Uterus (tissue), 4 donors: ENCODE data around the gene NEDD4L. TPM values are rescaled to one million over a fixed set of nuclear protein-coding genes. Genes with fewer than 3 reads are reported as not detected.

Experiments
- DNase-seq, 2 donors: peaks; one replicate each; pipeline ENCODE4 v3.0.0-alpha.2; 2019 to 2020
- H3K27ac ChIP-seq, 2 donors: fragments of 200-600 bp; sonication (generic); 1 replicate in 1 of 2; 2 replicates in 1 of 2; pipeline ENCODE4 v1.5.1; 2016 to 2018
- H3K27me3 ChIP-seq, 2 donors: fragments of 200-600 bp; sonication (generic); one replicate each; pipeline ENCODE4 v1.5.1; 2018 to 2019; ENCODE audit warnings: control low read depth in 1 of 2
- H3K36me3 ChIP-seq, 2 donors: fragments of 200-600 bp; sonication (generic); one replicate each; pipeline ENCODE4 v1.5.1; 2019; ENCODE audit warnings: control low read depth in 1 of 2
- H3K4me1 ChIP-seq, 2 donors: fragments of 200-600 bp; sonication (generic); one replicate each; pipeline ENCODE4 v1.5.1; 2018 to 2019; ENCODE audit warnings: control low read depth in 1 of 2
- H3K4me3 ChIP-seq, 2 donors: fragments of 200-600 bp; sonication (generic); 1 replicate in 1 of 2; 2 replicates in 1 of 2; pipeline ENCODE4 v1.5.1; 2018 to 2019; ENCODE audit warnings: mild to moderate bottlenecking in 1 of 2
- H3K9me3 ChIP-seq, 2 donors: fragments of 200-600 bp; sonication (generic); one replicate each; pipeline ENCODE4 v1.5.1; 2019; ENCODE audit warnings: control low read depth in 1 of 2
- POLR2A ChIP-seq, 2 donors: fragments of 450-650 bp; IDR thresholded peaks; one replicate each; pipeline ENCODE4 v1.6.1; 2016; ENCODE audit warnings: antibody characterized with exemption in 2 of 2, mild to moderate bottlenecking in 1 of 2, moderate library complexity in 1 of 2
- intact Hi-C: fragments of 100-400 bp; cut with DNase I; formaldehyde crosslinking; loops from one replicate; pipeline ENCODE4 v1.15.1; 2023; ENCODE audit warnings: low total_unique reads
- total RNA-seq, 4 donors: library from RNA; depleted of rRNA in 3 of 4; stranded (reverse); fragments of >200 nt in 3 of 4; gene quantifications; one replicate each; pipeline versions ENCODE4 v1.1.0 to v1.2.4, GENCODE V29; 2014 to 2023
- TF ChIP-seq, protein P1 (sequence below), 4 experiments: fragments of 200-600 bp in 2 of 4; fragments of 450-650 bp in 2 of 4; sonication (generic) in 2 of 4; IDR thresholded peaks; one replicate each; pipeline ENCODE4 v1.5.1; 2016 to 2019; ENCODE audit warnings: antibody characterized with exemption in 4 of 4, mild to moderate bottlenecking in 2 of 4, moderate library complexity in 1 of 4
- donor health status: DM: yes; HTN: yes; CAD: no.

NEDD4L gene
- total RNA-seq, 4 donors from 2014 or later, result 6.2 to 45.9 (median 32.3) TPM

DNA sequence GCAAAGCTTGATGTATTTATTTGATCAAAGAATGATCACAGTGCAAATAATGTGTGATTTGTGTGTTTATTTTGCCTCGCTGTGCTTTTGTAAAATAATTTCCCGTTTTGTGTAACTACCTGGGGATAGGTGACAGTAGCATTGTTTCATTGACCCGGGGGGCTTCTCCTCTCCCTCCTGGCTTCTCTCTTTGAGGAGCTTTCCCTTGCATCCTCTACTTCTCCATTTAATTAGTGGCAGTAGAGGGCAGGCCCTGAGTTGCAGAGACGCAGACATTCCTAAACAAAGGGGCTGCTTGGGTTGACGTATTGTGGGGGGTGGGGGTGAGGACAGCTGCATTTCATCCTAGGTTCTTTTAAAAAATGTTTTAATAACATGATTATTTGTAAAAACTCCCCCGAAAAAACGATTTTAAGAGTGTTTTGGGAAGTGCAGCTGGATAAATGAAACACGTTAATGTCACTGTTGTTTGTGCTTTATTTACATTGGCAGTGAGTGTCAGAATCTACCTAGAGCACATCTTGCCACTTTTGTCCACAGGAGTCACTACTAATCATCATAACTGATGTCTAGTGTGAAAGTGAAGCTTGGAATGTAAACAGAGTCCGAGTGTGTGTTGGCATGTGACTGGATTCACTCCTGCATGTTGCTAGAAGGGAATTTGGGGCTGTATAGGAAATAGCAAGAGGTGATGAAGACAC lies 2.2 kb downstream of the NEDD4L start:
- intact Hi-C loops, result no loop called here
- TF ChIP-seq, protein P1, sequence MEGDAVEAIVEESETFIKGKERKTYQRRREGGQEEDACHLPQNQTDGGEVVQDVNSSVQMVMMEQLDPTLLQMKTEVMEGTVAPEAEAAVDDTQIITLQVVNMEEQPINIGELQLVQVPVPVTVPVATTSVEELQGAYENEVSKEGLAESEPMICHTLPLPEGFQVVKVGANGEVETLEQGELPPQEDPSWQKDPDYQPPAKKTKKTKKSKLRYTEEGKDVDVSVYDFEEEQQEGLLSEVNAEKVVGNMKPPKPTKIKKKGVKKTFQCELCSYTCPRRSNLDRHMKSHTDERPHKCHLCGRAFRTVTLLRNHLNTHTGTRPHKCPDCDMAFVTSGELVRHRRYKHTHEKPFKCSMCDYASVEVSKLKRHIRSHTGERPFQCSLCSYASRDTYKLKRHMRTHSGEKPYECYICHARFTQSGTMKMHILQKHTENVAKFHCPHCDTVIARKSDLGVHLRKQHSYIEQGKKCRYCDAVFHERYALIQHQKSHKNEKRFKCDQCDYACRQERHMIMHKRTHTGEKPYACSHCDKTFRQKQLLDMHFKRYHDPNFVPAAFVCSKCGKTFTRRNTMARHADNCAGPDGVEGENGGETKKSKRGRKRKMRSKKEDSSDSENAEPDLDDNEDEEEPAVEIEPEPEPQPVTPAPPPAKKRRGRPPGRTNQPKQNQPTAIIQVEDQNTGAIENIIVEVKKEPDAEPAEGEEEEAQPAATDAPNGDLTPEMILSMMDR (IDR thresholded peaks at IDR 0.05), result no peak
- TF ChIP-seq POLR2A (IDR thresholded peaks at IDR 0.05), result no peak
- no peak for DNase-seq
- Histone ChIP-seq H3K4me3 (peak overlapping the region; percentile 43 to 76), H3K27me3 (no peaks in the 10 kb centered on the region), H3K4me1 (no peaks in the 10 kb centered on the region), H3K36me3 (no peaks in the 10 kb centered on the region), H3K9me3 (no peaks in the 10 kb centered on the region), H3K27ac (no peak overlapping the region)

DNA sequence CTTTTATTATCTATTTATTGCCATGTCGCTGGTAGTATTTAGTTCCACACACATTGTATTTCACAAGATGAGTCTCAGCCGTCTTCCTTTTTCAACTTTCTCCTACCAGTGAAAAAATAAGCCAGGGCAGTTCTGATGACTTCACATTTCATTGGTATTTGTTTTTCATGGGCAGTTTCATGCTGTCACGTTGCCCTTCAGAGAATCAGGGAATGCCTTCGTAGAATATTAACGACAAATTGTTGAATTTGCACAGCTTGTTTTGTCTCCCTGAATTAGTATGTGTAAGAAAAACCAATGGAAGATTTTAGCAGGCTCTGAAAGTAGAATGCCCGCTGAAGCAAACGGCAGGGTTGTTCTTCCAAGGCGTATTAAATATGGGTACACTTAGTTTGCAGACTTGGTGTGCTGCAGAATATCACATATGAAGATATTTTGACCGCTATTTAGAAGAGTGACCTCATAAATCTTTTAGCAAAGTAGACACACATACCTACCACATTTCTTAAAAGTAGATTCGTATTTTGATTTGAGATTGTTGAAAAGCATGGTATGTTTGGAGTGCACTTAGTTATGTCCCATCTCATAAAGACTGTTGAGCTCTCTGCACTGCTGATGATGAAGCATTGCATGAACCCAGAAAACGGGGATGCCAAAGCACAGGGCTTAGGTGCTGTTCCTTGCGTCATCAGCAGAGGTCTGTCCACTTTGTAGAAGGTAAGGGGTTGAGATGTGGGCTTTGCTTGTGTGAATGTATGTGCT lies 2.9 kb downstream of the NEDD4L start:
- Histone ChIP-seq H3K4me3 (no peak overlapping the region), H3K9me3 (no peaks in the 10 kb centered on the region), H3K27ac (no peak overlapping the region), H3K27me3 (no peaks in the 10 kb centered on the region), H3K4me1 (no peaks in the 10 kb centered on the region), H3K36me3 (no peaks in the 10 kb centered on the region)
- intact Hi-C loops, result no loop called here
- TF ChIP-seq, protein P1 (IDR thresholded peaks at IDR 0.05), result no peak
- no peak for TF ChIP-seq POLR2A (IDR thresholded peaks at IDR 0.05)
- no peak for DNase-seq

DNA sequence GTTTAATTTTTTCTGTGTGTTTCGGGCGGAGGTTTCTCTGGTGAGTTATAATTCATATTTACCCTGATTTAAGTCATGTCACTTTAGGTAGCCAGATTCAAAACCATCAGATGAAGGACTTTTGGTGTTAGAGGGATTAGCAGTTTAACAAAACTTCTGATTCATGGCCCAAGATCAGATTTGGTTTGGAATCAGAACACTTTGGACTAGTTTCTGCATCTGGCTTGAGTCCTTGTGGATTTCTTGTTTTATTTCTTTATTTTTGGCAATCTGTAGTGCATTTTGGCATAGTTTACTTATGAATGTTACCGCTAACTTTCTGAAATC lies 3.5 kb downstream of the NEDD4L start:
- no peak for TF ChIP-seq POLR2A (IDR thresholded peaks at IDR 0.05)
- TF ChIP-seq, protein P1 (IDR thresholded peaks at IDR 0.05), result no peak
- Histone ChIP-seq H3K36me3 (no peaks in the 10 kb centered on the region), H3K27ac (no peak overlapping the region), H3K27me3 (no peaks in the 10 kb centered on the region), H3K4me3 (no peak overlapping the region), H3K9me3 (no peaks in the 10 kb centered on the region), H3K4me1 (no peaks in the 10 kb centered on the region)
- intact Hi-C loops, result no loop called here
- DNase-seq, result no peak

DNA sequence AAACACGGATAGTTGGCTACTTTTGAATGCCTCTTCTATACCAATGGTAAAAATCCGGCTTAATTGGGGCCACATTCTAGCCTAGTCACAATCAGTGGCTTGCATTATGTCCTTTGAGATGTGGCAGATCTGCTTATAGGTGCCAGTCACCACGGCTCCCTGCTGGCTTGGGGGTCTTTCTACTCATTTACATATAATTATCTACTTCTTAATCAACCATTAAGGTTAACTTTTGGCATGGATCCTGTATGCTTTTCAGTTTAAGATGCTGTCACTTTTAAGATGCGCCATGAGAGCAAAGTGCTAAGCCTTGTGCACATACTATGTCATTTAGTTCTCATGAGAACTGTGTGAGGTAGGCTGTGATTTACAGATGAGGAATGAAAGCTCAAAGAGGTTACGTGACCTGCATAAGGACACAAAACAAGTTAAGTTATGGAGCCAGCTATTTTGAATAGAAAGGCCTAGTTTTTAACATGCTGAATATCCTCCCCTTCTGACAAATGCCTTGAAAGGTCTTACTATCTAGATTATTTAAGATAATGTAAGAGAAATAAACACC lies 4.1 kb downstream of the NEDD4L start:
- intact Hi-C loops, result no loop called here

More for the DNA sequence above, 4.1 kb downstream of the NEDD4L start:
- no peaks in the 10 kb centered on the region for H3K9me3 ChIP-seq
- no peaks in the 10 kb centered on the region for H3K27me3 ChIP-seq
- TF ChIP-seq, protein P1 (IDR thresholded peaks at IDR 0.05), result no peak
- TF ChIP-seq POLR2A (IDR thresholded peaks at IDR 0.05), result no peak
- H3K27ac ChIP-seq, result no peak overlapping the region
- no peaks in the 10 kb centered on the region for H3K36me3 ChIP-seq
- H3K4me1 ChIP-seq, result no peaks in the 10 kb centered on the region
- DNase-seq, result no peak
- no peak overlapping the region for H3K4me3 ChIP-seq
